ENCODE measurements around the gene SDK1.

Gene SDK1

DNA sequence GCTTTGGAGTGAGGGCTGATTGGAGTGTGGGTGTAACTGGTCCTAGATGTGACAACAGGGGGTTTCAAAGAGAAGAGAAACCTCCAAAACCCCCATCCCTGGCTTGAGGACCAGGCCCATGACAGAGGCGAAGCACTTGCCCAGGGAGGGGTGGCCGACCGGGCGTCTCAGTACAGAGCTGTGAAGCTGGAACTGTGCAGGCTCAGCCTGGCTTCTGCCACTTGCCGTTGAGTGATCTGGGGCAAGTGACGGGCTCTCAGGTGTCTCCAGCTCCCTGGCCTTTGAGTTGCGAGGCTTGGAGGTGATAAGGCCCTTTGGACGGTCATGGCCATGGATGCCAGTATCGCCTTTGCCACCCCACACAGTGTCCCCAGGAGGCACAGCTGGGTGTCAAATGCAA, 849.7 kb downstream of the SDK1 start:
- DNase-seq: no peak

DNA sequence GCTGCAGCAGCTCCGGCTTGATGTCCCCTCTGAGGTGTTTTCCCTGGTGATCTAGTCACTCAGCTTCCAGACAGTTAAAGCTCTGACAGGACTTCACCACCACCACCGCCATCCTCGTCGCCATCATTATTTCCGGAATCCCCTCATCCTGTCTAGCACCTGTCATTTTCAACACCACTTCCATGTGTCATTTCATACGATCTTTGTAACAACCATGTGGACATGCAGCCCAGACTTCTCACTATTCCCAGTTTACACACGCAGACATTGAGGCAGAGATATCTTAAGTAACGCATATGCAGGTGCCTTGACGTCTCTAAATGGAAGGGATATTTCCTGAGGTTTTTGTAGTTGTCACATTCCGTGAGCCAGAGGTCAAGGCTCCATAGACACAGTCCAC, 850.5 kb downstream of the SDK1 start:
- DNase-seq: no peak

DNA sequence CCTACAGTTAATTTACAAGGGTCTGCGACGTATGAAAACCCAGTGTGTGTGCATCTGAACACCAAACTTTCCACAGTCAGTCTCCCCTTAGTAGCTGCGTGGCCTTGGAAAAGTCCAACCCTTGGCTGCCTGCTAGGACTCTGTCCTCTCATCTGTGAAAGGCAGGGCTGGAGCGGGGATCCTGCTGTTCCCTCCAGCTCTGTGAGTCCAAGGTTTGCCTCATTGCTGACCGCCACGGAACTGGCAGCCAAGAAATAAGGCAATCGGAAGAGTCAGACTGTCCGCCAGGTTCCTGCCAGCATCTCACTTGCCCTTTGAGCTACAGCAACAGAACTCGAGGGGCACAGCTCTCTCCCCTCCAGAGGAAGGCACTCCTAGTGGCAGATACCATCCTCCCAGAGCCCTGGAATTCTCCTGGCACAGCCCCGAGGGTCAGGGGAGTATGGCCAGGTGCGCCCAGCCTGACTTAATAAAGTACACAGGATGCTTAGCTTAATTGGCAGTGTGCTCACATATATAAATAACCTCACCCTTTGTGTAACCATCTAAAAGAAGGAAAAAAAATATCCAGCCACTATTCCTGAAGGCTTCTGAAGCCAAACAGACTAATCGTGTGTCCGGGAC, 851.0 kb downstream of the SDK1 start:
- no peak for DNase-seq

DNA sequence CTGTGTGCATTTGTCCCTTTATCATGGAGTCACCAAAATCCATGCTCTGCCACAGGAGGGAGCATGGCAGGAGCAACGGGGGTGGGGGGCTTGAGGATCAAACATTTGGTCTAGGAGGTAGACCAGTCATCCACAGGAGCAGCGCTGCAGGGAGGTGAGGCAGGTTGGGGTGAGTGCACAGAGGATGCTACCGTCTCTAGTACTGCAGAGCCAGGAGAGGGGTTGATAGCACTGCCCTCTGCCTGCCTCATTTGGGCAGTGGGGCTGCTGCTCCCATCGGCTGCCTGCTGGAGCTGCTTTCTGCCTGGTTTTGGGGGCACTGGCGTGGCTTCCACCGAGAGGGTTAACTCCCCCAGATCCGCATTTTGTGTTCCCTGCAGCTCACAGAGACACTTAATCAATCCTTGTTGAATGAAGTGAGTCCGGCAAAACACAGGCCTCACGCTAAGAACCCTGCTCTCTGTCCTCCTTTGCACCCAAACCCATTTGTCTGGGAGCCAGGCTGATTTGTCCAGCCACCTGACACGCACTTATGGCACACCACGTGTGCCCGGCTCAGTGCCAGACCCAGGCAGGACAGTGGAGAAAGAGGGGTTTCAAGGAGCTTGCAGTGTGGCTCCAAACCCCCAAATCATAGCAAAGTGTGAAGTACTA, 854.0 kb downstream of the SDK1 start:
- no peak for DNase-seq

DNA sequence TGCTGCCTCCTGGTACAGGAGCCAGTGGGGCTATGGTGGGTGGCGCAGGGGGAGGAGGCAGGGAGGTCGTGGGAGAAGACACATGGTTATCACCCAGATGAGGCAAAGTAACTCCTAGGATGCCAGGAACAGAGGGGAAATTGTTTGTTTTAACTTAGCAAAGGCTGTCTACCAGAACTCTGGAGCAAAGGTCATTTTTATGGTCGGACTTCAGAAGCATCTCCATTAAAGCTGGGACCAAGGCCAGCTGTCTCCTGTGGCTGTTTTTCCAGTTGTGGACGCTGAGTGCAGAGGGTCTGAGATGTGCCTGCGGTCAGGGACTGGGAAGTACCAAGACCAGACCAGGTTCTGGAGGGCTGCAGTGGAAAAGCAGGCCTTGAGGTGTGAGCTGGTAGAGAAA, 855.1 kb downstream of the SDK1 start:
- DNase-seq: no peak

GRCh38 chr7:4157651-4158050, 856.6 kb downstream of the SDK1 start:
- no peak for DNase-seq

DNA sequence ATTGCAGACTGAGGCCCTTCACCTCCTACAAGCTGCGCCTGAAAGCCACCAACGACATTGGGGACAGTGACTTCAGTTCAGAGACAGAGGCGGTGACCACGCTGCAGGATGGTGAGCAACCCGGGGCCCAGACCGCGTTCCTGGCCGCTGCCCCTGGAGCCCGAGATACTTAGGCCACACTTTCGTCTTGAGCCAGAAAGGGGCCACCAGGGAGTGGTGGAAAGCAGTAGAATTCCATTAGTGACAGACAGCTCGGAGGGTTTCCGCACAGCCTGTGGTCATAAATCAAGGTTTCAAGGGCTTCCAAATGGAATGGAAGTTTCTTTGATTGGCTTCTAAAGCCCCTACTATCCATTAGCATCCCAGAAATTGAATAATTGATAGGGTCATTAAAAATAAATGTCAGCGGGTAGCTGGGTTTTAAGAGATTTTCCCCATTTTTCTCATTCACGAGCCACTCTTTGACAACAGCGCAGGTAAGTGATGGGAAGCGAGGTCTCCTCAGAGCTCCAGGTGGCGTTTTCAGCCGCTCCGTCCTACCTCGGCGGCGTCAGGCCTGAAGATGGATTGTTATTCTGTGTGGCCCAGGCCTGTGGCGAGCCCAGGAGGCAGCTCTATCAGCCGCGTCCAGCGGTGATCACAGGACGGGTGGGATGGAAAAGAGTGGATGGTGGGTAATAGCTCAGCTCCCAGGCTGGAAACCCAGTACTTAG, 857.5 kb downstream of the SDK1 start:
- no peak for DNase-seq

GRCh38 chr7:4159154-4159501, 858.1 kb downstream of the SDK1 start:
- no peak for DNase-seq

DNA sequence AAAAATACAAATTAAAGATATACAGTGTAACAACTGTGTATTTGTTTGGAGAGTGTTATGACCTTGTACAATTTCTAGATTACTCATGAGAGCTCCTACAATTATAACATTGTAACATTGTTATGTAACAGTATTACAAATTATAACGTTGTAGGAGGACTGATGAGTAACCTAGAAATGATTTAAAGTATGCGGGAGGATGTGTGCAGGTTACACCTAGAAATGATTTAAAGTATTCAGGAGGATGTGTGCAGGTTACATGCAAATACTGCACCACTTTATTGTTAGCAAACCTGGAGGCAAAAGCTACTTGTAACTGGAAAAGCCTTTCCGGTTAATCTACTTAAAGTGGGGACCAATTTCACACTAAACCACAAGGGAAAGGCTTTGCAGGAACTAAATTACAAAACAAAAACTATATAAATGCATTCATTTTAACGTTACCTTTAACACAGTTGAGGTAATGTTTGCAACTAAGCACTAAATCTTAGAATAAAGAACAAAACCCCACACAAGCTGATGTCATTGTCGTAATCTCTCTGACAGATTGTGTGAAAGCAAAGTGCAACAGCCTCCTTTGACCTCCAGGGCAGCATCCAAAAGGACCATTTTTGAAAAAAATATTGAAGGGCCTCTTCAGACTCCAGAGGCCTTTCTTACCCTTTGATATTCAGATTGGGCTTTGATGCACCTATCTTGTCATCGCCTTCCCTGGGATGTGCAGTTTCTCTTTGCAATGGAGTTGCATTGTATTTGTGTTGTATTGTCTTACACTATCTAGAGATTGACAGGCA, 858.9 kb downstream of the SDK1 start:
- DNase-seq: no peak

- DNase-seq: no peak
These were observed 862.0 kb downstream of the SDK1 start for GRCh38 chr7:4162884-4163564.

- no peak for DNase-seq
These were observed 862.6 kb downstream of the SDK1 start for GRCh38 chr7:4163565-4164203.

- DNase-seq: no peak
These were observed 863.5 kb downstream of the SDK1 start for GRCh38 chr7:4164556-4164955.

GRCh38 chr7:4166340-4166739, 865.3 kb downstream of the SDK1 start:
- no peak for DNase-seq

DNA sequence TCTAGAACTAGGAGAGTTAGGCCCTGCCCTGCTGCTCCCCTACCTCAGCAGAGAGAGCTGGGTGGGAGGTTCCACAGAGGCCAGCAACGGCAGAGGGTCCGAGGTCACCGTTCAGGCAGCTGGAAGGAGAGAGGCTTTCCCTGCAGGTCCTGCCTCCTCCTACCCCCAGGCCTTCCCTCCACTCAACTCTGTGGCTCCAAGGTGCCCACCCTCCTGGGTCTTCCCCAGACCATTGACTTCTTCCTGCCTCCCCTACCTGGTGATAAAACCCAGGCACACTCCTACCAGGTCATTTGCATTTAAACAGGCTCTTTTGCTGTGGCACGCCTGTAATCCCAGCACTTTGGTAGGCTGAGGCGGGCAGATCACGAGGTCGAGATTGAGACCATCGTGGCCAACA, 865.8 kb downstream of the SDK1 start:
- DNase-seq: no peak

- no peak for DNase-seq
These were observed 866.4 kb downstream of the SDK1 start for GRCh38 chr7:4167385-4167910.

- no peak for DNase-seq
These were observed 867.0 kb downstream of the SDK1 start for GRCh38 chr7:4168041-4168440.

GRCh38 chr7:4168541-4168940, 867.5 kb downstream of the SDK1 start:
- no peak for DNase-seq

DNA sequence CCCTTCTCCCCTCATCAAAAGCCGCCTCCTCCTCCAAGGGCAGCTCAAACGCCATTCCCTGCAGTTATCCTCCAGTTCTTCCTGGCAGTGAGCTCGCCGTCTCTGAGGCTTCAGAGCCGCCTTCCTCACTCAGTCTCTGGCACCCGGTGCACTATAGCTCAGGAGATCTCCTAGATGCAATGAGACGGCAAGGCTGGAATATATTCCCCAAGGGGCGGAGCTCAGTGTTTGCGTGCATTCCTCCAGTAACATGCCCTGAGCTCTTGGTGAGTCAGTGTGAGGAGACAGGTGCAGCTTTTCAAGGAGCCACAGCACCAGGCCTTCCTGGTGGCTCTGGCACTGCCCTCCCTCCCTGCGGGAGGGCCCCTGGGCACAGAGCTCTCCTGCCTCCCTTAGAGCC, 868.4 kb downstream of the SDK1 start:
- no peak for DNase-seq

GRCh38 chr7:4170997-4171786, 870.1 kb downstream of the SDK1 start:
- no peak for DNase-seq

GRCh38 chr7:4172883-4173282, 871.8 kb downstream of the SDK1 start:
- no peak for DNase-seq

- no peak for DNase-seq
These were observed 872.6 kb downstream of the SDK1 start for GRCh38 chr7:4173615-4174014.
